HG02610 (cell line): ENCODE results near the gene TMEM198.

Experiments
- ATAC-seq: cut with Tn5 transposase; IDR thresholded peaks from one replicate; pipeline ENCODE4 v1.9.1; 2021; ENCODE audit warnings: mild to moderate bottlenecking, moderate library complexity; ENCODE audit not compliant: unreplicated experiment

The TMEM198 gene

DNA sequence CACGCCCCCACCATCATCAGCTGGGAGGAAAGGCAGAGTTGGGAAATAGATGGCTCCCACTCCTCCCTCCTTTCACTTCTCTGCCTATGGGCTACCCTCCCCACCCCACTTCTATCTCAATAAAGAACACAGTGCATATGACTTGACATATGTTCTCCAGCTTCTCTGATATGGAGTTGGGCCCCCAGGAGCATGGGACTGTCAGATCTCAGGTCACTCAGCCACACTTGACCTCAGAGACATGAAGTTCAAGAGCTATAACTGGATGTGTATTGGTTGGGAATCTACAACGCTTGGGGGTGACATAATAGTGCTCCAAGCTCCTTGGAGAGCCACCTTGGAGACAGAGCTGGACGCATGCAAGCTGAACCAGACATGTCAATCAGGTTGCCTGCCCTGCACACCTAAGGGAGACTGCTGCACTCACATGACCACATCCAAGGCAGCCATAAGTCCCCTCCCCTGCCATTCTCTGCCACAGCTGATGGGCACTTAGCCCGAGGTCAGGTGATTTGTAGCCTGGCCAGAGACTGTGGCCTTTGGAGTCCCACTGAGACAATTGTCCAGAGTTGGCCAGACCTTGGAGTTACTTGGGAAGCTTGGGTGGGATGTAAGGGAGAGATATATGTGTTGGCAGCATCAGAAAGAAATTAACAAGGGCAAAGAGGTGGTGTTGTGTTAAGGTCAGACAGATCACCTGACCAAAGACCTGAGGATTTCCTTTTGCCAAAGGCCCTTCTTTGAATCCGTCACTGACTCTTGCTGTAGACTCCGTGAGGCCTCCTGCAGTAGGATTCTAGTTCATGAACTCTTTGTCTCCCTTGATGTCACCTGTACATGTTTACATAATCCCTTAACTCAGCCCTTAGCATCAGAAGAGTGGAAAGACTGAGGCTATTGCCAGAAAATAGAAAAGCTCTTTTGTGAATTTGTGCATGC lies 32.0 kb downstream of the TMEM198 start:
- no peak for ATAC-seq

- no peak for ATAC-seq
These were observed 32.9 kb downstream of the TMEM198 start for GRCh38 chr2:219576505-219577388.

DNA sequence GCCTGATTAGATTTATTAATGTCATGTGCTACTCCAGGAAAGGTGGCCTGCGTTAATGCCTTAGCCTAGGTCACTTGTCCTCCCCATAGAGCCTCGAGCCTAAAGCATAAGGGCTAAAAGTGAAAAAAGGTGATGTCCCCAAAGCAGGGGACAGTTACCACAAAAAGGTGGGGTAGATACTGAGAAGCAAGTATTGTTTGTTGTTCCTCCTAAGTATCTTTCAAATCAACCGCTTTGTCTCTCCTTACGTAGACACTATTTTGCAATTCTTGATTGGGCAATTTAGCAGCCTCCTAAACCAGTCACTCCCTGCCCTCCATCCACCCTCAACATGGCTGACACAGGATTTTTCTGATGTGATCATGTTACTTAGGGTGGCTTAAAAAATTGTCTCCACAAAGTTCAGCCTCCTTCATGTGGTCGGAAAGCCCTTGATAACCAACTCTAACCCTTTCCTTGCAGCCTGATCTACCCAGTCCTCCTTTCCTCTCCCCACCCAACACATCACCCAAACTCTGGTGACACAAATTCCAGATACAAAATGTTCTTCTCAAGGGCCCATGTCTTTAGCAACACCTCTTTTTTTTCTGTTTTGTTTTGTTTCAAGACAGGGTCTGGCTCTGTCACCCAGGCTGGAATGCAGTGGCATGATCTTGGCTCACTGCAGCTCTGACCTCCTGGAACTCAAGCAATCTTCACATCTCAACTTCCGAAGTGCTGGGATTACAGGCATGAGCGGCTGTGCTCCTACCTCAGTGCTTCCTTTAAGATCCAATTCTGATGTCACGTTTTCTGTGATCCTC lies 35.2 kb downstream of the TMEM198 start:
- ATAC-seq: no peak

- ATAC-seq: no peak
These were observed 37.5 kb downstream of the TMEM198 start for GRCh38 chr2:219581346-219581745.

- no peak for ATAC-seq
These were observed 47.3 kb downstream of the TMEM198 start for GRCh38 chr2:219591091-219591490.

DNA sequence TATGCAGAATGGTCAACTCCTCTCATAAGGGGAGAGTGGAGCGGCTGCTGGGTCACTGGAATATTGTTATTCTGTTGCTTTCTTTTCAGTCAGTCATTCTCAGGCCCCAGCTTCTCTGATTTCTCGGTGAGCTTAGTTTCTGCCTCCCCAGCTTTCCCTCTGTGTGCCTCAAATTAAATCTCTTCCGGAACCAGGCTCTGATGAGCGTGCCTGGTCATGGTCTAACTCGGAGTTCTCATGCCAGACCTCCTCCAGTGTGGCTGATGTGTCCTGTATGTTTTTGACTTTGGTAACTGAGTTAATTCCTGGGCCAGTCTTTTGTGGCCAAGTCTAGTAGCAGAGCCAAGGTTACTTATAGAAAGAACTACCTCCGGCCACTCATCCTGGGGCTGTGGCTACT lies 48.9 kb downstream of the TMEM198 start:
- no peak for ATAC-seq

- ATAC-seq: no peak
These were observed 49.3 kb downstream of the TMEM198 start for GRCh38 chr2:219593154-219593553.

GRCh38 chr2:219595256-219595655 lies 51.4 kb downstream of the TMEM198 start:
- no peak for ATAC-seq

DNA sequence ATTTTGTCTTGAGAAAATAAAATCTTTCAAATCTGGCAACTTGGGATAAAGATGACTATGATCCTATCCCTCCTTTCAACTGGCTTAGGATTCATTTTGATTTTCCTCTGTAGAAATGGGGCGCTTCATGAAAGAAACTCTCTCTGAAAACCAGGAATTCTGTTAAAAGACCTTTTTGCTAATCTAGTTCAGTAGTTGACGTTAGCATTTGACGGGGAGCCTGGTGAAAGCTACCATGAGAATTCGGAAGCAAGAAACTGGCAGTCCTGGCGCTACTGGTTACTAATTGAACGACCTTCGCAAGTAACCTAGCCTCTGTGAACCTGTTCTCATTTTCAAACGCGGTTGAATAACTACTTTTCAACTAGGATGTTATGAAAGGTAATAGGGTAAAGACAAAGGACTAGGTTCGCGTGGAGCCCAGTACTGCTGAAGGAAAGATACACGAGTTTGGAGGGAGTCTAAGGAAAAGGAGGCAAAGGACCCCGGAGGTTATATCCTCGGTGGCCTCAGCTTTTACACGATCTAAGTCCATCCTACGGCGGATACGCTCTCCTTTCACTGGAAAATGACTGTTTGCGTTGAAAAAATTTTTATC lies 53.2 kb downstream of the TMEM198 start:
- no peak for ATAC-seq

GRCh38 chr2:219597552-219598307 lies 53.9 kb downstream of the TMEM198 start, which contains the start of gene STK11IP:
TSS of gene STK11IP (plus strand) at chr2:219597857. CDS start at chr2:219598120, 263 bp downstream.
- peak; percentile 93 for ATAC-seq

GRCh38 chr2:219598308-219599078 lies 54.7 kb downstream of the TMEM198 start:
- no peak for ATAC-seq
